HepG2 (cell line): ENCODE data around the gene SLC25A23. TPM values are rescaled to one million over a fixed set of nuclear protein-coding genes. Genes with fewer than 3 reads are reported as not detected.

ENCODE experiments used
- HNF4A ChIP-seq: sonication (generic); formaldehyde crosslinking; IDR thresholded peaks from 2 replicates; pipeline ENCODE4 v1.4.0; 2020; ENCODE audit warnings: missing genetic modification reagents
- KLF11 ChIP-seq: IDR thresholded peaks from 2 replicates; pipeline ENCODE4 v1.6.1; 2016; ENCODE audit warnings: missing compliant biosample characterization
- MXD4 ChIP-seq: IDR thresholded peaks from 2 replicates; pipeline ENCODE4 v1.6.1; 2016; ENCODE audit warnings: mild to moderate bottlenecking, missing biosample characterization, missing genetic modification reagents
- NR2C2 ChIP-seq: sonication (generic); formaldehyde crosslinking; IDR thresholded peaks from 2 replicates; pipeline ENCODE4 v1.4.0; 2020; ENCODE audit warnings: missing genetic modification reagents, mild to moderate bottlenecking, moderate library complexity, borderline replicate concordance
- RAD51 ChIP-seq: fragments of 450-650 bp; IDR thresholded peaks from 2 replicates; pipeline ENCODE4 v1.6.1; 2016; ENCODE audit warnings: borderline replicate concordance
- RBAK ChIP-seq: sonication (generic); formaldehyde crosslinking; IDR thresholded peaks from 2 replicates; pipeline ENCODE4 v1.5.1; 2020; ENCODE audit warnings: mild to moderate bottlenecking, missing genetic modification reagents
- ZNF101 ChIP-seq: sonication (generic); formaldehyde crosslinking; IDR thresholded peaks from 2 replicates; pipeline ENCODE4 v1.4.0; 2020; ENCODE audit warnings: mild to moderate bottlenecking, low read depth, missing genetic modification reagents, borderline replicate concordance
- ZNF17 ChIP-seq: sonication (generic); formaldehyde crosslinking; IDR thresholded peaks from 2 replicates; pipeline ENCODE4 v1.5.0; 2020; ENCODE audit warnings: mild to moderate bottlenecking, missing genetic modification reagents
- ZNF205 ChIP-seq: IDR thresholded peaks from 2 replicates; pipeline ENCODE4 v1.6.1; 2018; ENCODE audit warnings: missing biosample characterization, missing genetic modification reagents
- ZNF225 ChIP-seq: sonication (generic); formaldehyde crosslinking; IDR thresholded peaks from 2 replicates; pipeline ENCODE4 v1.4.0; 2020; ENCODE audit warnings: mild to moderate bottlenecking, missing genetic modification reagents
- ZNF263 ChIP-seq: sonication (generic); formaldehyde crosslinking; IDR thresholded peaks from 2 replicates; pipeline ENCODE4 v1.4.0; 2020; ENCODE audit warnings: missing genetic modification reagents
- ZNF274 ChIP-seq: sonication (generic); formaldehyde crosslinking; IDR thresholded peaks from 2 replicates; pipeline ENCODE4 v1.5.1; 2020; ENCODE audit warnings: mild to moderate bottlenecking, missing genetic modification reagents
- ZNF343 ChIP-seq: sonication (generic); formaldehyde crosslinking; IDR thresholded peaks from 2 replicates; pipeline ENCODE4 v1.4.0; 2020; ENCODE audit warnings: mild to moderate bottlenecking, missing genetic modification reagents
- ZNF446 ChIP-seq: sonication (generic); formaldehyde crosslinking; IDR thresholded peaks from 2 replicates; pipeline ENCODE4 v1.5.0; 2020; ENCODE audit warnings: mild to moderate bottlenecking, missing genetic modification reagents
- ZNF530 ChIP-seq: sonication (generic); formaldehyde crosslinking; IDR thresholded peaks from 2 replicates; pipeline ENCODE4 v1.5.0; 2020; ENCODE audit warnings: low read depth, mild to moderate bottlenecking, missing genetic modification reagents
- ZNF670 ChIP-seq: sonication (generic); formaldehyde crosslinking; IDR thresholded peaks from 2 replicates; pipeline ENCODE4 v1.8.0; 2022; ENCODE audit warnings: mild to moderate bottlenecking, missing genetic modification reagents, borderline replicate concordance
- ZNF761 ChIP-seq: sonication (generic); formaldehyde crosslinking; conservative IDR thresholded peaks from 2 replicates; pipeline ENCODE4 v1.4.0; 2020; ENCODE audit warnings: mild to moderate bottlenecking, missing genetic modification reagents
- ZNF768 ChIP-seq: sonication (generic); formaldehyde crosslinking; IDR thresholded peaks from 2 replicates; pipeline ENCODE4 v1.4.0; 2020; ENCODE audit warnings: missing genetic modification reagents
- ZSCAN12 ChIP-seq: sonication (generic); formaldehyde crosslinking; IDR thresholded peaks from 2 replicates; pipeline ENCODE4 v1.9.0; 2021; ENCODE audit warnings: mild to moderate bottlenecking, missing genetic modification reagents
- ZZZ3 ChIP-seq: sonication (generic); formaldehyde crosslinking; IDR thresholded peaks from 2 replicates; pipeline ENCODE4 v1.4.0; 2020; ENCODE audit warnings: missing genetic modification reagents, mild to moderate bottlenecking, borderline replicate concordance
- polyA plus RNA-seq, 8 experiments: library from polyadenylated mRNA; depleted of rRNA in 3 of 8; stranded (reverse) in 7 of 8; unstranded in 1 of 8; fragments of >200 nt; fragmentation: Illumina TruSeq in 4 of 8; extraction: Trizol in 4 of 8; gene quantifications; 2 replicates each; pipeline versions ENCODE4 v1.2.1 to v1.2.3, GENCODE V29; 2011 to 2016; ENCODE audit warnings: low read depth in 4 of 8, missing spikeins in 1 of 8, mixed read lengths in 1 of 8; ENCODE audit not compliant: insufficient read depth in 1 of 8
- total RNA-seq, 5 experiments: library from RNA; depleted of rRNA; stranded (reverse); fragments of >200 nt; fragmentation: Illumina TruSeq; extraction: Trizol; gene quantifications; 2 replicates each; pipeline ENCODE4 v1.2.3, GENCODE V29; 2016; ENCODE audit warnings: low read depth in 1 of 5
- TF ChIP-seq, protein P1 (sequence below): sonication (generic); formaldehyde crosslinking; IDR thresholded peaks from 2 replicates; pipeline ENCODE4 v1.4.0; 2020; ENCODE audit warnings: missing genetic modification reagents
- TF ChIP-seq, protein P2 (sequence below): sonication (generic); formaldehyde crosslinking; IDR thresholded peaks from 2 replicates; pipeline ENCODE4 v1.4.0; 2020; ENCODE audit warnings: mild to moderate bottlenecking, missing genetic modification reagents
- TF ChIP-seq, protein P3 (sequence below): sonication (generic); formaldehyde crosslinking; IDR thresholded peaks from 2 replicates; pipeline ENCODE4 v1.4.0; 2020; ENCODE audit warnings: mild to moderate bottlenecking, missing genetic modification reagents, borderline replicate concordance

Gene SLC25A23
- total and polyA plus RNA-seq, 2 of the 13 experiments (the other 11 are each of a cell fraction or from before 2014, with no cell fraction given) = 12.4 to 15.2 TPM

DNA sequence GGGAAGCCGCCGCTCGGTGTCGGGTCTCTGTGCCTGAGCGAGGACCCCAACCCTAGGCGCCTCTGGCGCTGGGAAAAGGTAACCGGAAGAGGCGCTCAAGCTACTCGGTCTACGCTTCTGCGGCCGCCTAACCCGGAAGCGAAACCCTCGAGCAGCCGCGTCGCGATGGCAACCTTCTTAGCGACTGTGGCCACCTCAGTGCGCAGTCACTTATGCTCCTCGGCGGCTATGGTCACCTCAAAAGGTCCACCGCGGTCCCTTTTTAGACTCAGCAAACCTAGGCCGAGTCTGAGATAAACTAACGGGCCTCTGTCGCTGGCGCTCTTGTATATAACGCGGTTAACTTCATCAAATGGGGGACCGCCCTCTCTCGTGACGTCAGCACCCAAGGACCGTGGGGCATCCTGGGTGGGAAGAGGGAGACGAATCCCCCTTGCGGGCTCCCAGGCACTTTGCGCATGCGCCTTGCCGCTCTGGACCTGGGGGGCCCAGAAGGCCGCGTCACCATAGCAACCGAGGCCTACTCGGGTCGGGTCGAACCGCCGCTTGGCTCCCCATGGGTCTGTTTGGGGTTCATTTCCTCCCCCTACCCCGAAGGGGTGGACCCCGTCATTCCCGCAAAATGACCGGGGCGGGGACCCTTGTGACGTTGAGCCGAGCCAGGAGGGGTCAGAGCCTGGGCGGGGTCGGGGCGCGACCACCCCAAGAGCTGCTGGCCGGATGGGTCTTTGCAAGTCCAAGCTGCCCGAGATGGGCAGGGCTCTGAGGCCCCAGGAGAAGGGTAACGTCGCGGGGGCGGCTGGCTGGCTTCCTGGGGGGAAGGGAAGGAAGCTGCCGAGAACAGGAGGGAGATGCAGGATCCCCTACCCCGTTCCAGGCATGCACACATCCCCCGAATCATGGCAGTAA is 66.3 kb downstream of the SLC25A23 start, which contains the start of gene GTF2F1 (continued):
- TF ChIP-seq ZNF670 (0 out of 2 replicates have a peak, but pooled peaks have one; percentile 54), ZNF530 (CRISPR knock-in tag) (no peak), ZNF17 (CRISPR knock-in tag) (no peak), MXD4 (CRISPR knock-in tag) (no peak), ZNF263 (CRISPR knock-in tag) (no peak), KLF11 (CRISPR knock-in tag) (no peak), ZNF768 (0 out of 2 replicates have a peak, but pooled peaks have one; percentile 61), ZNF761 (CRISPR knock-in tag) (no peak; the same call in 1 of the 2 replicates), HNF4A (CRISPR knock-in tag) (no peak), NR2C2 (peak; percentile 99), ZNF446 (CRISPR knock-in tag) (no peak), ZNF225 (CRISPR knock-in tag) (no peak), ZNF343 (CRISPR knock-in tag) (no peak), ZNF205 (CRISPR knock-in tag) (no peak), ZSCAN12 (no peak), ZZZ3 (CRISPR knock-in tag) (no peak), ZNF274 (CRISPR knock-in tag) (peak; percentile 14; the same call in 1 of the 2 replicates), ZNF101 (CRISPR knock-in tag) (no peak), RAD51 (no peak), RBAK (CRISPR knock-in tag) (no peak)
- TF ChIP-seq, protein P1, sequence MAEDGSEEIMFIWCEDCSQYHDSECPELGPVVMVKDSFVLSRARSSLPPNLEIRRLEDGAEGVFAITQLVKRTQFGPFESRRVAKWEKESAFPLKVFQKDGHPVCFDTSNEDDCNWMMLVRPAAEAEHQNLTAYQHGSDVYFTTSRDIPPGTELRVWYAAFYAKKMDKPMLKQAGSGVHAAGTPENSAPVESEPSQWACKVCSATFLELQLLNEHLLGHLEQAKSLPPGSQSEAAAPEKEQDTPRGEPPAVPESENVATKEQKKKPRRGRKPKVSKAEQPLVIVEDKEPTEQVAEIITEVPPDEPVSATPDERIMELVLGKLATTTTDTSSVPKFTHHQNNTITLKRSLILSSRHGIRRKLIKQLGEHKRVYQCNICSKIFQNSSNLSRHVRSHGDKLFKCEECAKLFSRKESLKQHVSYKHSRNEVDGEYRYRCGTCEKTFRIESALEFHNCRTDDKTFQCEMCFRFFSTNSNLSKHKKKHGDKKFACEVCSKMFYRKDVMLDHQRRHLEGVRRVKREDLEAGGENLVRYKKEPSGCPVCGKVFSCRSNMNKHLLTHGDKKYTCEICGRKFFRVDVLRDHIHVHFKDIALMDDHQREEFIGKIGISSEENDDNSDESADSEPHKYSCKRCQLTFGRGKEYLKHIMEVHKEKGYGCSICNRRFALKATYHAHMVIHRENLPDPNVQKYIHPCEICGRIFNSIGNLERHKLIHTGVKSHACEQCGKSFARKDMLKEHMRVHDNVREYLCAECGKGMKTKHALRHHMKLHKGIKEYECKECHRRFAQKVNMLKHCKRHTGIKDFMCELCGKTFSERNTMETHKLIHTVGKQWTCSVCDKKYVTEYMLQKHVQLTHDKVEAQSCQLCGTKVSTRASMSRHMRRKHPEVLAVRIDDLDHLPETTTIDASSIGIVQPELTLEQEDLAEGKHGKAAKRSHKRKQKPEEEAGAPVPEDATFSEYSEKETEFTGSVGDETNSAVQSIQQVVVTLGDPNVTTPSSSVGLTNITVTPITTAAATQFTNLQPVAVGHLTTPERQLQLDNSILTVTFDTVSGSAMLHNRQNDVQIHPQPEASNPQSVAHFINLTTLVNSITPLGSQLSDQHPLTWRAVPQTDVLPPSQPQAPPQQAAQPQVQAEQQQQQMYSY = no peak
- TF ChIP-seq, protein P2, sequence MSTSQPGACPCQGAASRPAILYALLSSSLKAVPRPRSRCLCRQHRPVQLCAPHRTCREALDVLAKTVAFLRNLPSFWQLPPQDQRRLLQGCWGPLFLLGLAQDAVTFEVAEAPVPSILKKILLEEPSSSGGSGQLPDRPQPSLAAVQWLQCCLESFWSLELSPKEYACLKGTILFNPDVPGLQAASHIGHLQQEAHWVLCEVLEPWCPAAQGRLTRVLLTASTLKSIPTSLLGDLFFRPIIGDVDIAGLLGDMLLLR (CRISPR knock-in tag) = no peak
- TF ChIP-seq, protein P3, sequence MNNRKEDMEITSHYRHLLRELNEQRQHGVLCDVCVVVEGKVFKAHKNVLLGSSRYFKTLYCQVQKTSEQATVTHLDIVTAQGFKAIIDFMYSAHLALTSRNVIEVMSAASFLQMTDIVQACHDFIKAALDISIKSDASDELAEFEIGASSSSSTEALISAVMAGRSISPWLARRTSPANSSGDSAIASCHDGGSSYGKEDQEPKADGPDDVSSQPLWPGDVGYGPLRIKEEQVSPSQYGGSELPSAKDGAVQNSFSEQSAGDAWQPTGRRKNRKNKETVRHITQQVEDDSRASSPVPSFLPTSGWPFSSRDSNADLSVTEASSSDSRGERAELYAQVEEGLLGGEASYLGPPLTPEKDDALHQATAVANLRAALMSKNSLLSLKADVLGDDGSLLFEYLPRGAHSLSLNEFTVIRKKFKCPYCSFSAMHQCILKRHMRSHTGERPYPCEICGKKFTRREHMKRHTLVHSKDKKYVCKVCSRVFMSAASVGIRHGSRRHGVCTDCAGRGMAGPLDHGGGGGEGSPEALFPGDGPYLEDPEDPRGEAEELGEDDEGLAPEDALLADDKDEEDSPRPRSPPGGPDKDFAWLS (CRISPR knock-in tag) = no peak
